ENCODE results near the gene MNT.
A peak's percentile ranks its signal among the peaks of the same experiment; 100 is the strongest.

Gene MNT

DNA sequence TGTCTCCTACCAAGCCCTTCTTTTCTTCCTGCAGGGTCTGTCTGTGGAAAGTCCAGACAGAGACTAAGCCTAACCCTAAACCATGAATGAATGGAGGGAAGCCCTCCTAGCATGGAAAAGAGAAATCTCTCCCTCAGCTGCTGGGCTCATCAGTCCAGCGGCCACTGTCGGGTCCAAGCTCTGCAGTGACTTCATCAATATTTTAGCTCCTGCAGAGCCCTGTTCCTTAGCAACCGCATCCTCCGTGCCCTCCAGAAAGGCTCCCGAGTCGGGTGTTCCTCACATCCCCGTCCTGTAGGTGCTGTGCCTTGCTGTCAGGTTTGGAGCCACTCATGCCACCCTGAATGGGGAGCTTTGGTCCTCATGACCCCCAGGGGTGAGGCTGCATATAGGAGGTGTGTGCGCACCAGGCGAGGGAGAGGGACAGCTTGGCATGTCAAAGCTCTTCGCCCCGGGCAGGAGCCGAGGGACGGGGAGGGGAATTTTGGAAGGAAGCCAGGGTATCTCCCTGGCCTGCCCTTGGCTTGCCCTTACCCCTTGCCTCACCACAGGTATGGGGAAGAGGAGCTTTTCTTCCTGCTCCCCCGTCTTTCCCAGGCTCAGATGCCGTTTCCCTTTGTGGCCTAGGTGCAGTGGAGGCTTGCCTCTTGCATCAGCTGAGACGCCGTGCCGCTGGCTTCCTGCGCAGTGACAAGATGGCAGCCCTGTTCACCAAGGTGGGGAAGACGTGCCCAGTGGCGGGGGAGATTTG, 39.7 kb downstream of the MNT start:
- DNase-seq: no peak

DNA sequence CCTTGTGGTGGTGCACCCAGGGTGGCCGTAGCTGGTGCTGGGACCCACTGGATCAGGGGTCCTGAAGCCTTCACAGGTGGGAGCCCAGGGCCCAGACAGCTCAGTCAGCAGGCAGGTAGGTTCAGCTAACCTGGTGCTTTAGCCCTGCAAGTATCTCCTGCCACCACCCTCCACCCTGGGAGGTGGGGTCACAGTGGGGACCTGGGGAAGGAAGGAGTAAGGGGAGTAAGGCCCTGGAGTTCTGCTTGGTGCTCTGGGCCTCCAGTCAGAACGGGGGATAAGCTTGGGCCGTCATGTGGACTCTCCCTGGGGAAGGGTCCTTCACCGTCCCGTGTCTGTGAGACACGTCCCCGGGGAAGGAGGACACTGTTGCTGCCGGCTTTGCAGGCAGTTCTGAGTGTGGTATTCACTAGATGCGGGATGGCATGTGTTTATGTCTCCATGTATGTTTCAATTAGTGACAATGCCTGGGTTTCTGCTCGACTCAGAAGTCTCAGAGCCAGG, 42.9 kb downstream of the MNT start:
- no peak for DNase-seq

DNA sequence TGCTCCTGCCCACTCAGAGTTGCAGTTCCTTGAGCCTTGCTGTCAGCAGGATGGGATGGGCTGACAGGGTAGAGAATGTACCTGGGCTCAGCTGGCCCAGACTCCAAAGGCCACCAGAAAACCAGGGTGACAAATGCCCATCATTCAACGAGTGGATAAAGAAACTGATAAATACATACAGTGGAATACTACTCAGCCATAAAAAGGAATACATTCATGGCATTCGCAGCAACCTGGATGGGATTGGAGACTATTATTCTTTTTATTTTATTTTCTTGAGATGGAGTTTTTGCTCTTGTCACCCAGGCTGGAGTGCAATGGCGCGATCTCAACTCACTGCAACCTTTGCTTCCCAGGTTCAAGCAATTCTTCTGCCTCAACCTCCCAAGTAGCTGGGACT, 43.6 kb downstream of the MNT start:
- no peak for DNase-seq

DNA sequence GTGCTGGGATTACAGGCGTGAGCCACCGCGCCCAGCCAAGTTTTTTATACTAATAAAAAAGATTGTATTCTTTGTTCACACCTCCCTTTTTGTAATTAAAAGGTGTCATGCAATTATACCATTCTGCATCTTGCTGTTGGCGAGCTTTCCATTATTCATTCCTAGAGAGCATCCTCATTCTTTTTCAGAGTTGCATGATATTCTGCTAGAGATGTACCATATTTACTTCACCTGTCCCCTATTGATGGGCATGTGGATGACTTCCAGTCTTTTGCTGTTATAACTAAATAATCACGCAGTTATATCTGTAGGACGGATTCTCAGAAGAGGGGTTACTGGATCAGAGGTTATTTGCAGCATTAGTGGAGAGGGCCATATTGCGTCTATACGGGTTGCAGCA, 46.5 kb downstream of the MNT start:
- DNase-seq: no peak

DNA sequence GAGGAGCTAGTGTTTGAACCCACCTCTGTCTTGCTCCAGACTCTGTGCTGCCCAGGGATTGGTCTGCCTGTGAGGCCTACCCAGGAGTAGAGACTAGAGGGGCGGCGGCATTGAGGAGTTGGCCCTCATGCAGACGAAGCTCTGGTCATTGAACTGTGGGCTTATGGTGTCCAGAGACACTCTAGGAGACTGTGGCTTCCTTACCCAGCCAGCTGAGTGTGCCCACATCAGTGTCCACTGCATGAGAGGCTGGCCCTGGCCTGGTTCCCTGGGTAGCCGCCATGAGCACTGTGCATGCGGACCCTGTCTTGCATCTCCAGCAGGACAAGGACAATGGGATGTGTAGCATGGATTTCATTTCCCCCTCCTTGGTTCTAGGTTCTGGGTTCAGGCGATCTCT, 49.6 kb downstream of the MNT start:
- DNase-seq: no peak

DNA sequence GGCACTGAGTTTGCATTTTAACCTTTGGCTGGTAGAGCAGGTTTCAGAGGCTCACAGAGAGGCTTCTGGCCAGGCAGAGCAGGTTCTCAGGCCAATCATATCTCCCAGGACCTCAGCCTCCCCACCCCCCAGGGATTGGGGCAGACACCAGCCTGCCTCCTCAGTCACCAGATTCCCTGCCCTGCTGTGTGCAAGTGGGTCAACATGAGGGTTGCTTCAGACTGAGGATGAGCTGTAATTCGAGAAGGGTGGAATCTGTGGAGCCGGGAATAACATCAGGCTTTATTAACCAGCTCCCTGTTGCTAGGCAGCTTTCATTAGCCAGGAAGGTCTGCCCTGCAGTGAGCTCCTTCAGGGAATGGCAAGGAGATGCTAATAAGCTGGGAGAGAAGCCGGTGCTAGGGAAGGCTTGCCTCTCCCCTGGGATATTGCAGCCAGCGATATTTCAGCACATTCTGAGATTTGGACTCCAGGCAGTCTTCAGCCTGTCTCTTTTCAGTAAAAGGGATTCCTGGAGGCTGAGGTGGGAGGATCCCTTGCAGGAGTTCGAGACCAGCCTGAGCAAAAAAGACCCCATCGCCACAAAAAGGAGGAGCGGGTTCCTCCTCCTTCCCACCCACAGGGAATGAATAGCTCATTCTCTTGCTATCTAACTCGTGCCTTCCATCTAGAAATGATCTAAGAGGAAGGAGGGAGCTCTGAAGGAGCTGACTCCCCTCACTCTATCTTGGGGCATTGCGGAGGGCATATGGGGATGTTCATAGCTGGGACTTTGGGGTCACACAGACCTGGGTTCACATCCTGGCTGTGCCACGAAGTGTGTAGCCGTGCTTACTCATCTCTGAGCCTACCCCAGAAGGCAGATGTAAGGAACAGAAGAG, 52.8 kb downstream of the MNT start:
- no peak for DNase-seq

DNA sequence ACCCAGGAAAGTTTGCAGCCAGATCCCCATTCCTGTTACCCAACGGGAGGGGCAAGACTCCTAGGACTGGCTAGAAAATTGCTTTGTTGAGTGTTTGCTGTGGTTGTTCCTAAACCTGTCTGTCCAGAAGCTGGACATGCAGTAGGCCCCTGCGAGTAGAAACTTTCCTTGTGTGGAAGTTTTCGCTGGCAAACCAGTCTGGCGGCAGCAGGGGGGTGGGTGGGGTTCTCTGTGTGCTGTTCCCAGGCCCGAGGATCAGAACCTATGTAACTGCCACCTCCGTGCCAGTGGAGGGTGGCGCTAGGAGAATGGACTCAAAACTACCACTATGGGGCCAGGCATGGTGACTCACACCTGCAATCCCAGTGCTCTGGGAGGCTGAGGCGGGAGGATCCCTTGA, 54.4 kb downstream of the MNT start:
- no peak for DNase-seq

DNA sequence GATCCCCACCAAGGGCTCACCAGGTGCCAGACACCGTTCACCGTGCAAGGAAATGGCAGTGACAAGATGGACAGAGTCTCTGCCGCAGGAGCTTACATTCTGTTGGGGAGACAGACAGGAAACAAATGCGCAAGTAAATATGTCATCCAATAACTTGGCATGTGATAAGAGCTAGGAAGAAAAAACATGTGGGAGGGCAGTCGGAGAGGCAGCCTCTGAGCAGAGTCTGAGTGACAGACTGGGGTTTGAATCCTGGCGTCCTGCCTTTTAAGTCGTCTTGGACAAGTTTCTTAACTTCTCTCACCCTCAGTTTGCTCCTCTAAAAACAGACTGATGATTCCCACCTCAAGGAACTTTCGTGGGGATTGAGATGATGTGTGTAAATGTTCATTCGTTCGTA, 56.3 kb downstream of the MNT start:
- DNase-seq: no peak

DNA sequence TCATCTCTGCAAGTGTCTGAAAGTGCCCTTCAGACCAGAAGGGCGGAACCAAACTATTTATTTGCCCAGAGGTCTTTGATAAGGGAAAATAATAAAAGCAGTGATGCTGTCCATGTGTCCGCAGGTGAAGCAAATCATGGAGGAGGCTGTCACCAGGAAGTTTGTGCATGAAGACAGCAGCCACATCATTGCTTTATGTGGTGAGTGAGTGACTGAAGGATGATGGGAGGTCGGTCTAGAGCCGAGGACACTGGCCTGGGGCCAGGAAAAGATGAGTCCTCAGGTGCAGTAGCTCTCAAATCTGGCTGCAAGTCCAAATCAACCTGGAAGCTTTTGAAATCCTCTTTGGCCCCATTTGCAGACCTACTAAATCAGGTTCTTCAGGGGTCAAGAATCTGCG, 57.4 kb downstream of the MNT start:
- DNase-seq: no peak

DNA sequence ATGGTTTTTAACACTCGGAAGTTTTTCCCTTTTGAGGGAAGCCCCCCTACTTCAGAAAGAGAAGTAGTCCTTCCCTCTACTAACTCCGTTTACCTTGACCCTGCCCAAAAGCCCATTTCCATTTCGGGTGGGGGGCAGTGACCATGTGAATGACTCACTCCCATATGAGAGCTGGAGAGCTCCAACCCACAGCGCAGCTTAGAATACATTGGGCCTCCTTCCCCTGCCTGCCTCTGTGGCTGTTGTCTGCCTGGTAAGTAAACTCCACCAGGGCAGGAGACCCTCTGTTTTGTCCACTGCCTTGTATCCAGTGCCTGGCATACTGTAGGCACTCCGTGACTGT, 62.6 kb downstream of the MNT start:
- no peak for DNase-seq

DNA sequence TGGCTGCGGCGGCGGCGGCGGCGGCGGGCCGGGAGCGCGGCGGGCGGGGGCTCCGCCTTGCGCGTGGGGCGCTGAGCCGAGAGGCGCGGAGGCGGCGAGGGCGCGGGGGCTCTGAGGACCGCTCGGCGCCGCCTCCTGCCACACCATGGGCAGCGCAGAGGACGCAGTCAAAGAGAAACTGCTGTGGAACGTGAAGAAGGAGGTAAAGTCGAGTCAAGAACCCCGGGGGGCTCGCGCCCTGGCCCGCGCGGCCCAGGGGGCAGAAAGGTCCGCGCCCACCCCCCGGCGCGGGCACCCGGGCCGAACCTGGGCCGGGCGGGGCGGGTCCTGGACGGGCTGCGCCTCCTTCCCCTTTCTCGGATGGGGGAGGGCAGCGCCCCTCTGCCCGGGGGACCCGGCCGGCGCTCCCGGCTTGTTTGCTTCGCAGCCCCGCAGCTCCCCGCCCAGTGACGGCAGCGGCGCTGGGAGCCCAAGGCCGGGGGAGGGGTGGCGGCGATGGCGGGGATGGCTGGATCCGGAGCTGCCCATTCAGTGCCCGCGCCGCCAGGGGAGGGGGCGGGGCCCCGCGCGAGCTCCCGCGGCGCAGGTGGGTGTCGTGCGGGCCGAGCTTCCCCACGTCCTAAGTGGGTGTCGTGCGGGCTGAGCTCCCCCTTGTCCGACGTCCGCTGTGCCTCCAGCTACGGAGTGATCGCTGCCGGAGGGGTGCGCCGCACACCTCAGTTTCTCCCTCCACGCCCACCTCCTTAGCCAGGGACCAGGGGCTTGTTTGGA, 63.1 kb downstream of the MNT start:
- DNase-seq: peak; percentile 49

DNA sequence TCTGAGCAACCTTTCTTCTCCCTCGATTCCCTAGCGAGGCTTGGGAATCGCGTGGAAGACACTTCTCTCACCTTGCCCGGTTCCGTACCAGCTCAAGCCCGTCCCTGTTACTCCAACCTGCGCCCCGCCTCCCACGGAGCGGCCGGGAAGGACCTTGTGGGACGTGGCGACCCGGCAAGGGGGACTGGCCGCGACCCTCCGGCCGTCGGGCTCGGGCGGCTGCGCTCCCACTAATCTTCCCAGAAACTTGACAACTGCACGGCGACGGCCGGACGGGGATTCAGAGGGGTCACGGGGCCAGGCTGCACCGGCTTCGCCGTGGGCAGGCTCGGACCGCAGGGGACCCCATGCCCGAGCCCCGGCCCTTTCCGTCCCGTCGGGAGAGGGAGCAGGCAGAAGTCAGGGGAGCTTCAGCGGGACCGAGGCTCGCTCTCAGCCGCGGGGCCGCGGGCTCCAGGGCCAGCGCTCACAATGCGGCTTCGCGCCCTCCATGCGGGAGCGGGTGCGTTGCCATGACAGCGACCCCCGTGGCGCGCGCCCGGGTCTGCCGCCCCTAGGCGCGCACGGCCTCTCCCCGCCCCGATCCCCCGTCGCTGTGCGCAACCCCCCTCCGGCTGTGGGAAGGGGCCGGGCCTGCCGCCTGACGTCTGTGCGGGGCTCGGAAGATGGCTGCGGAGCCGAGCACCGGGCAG, 63.9 kb downstream of the MNT start, which contains the start of gene SGSM2:
Gene SGSM2 (plus strand): TSS at position 650 of the 692 bp plus-strand sequence. CDS start 188 bp downstream, outside the sequence.
- DNase-seq: peak; percentile 20

DNA sequence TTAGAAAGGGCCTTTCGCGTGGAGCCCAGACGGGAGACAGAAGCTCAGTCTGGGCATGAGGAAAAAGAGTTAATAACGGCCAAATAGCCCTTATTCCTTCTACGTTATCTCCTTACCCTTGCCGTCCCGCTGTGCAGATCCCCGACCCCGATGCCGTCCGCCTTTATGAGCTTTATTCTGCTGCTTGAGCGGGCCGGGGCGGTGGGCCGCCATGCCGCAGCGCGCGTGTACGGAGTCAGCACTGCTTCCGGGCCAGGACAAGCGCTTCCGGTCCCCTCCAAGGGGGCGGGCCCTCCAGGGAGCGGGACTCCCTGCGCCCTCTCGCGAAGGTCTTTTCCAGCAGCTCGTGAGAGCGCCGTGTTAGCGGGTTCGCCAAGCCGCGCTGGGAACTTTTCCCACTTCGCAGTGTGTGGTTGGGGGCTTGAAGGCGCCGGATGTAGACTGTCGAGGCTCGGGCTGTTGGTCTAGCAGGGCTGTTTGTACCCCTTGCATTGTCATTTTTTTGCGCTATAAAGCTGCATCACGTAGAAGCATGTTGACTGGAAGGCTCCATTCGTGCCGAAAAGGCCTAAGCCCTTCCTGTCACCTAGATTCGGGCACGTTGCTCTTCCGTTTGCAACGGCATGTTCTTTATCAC, 64.5 kb downstream of the MNT start, which contains the start of gene TSR1:
Gene TSR1 (minus strand): TSS at position 243 of the 637 bp plus-strand sequence. CDS start 30 bp downstream, at position 213.
- peak; percentile 90 for DNase-seq

DNA sequence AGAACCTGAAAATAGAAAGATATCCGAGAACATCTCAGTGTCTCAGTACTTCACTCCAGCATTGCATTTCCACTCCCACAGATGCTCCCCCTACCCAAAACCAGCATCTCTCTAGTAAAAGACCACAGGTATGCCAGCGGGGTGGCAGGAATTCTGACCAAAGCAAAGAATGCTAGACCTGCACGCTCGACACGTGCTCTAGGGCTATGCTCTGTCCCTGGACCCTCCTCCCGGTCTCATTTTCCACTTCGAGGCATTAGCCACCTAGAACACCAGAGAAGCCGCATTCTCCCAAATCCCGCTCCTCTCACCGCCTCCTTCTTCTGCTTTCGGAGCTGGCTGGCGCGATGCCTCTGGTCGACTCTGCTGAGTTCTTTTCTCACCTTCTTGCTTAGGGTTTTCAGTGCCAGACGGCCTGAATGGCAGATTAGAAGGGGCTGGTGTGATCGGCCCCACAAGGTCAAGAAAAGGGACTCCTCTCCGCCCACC, 65.1 kb downstream of the MNT start:
- no peak for DNase-seq
